ENCODE data around the gene SLC19A3.
"Not testable (repeated sequence)": the region's sequence is repeated elsewhere in the genome, so short reads cannot be mapped to it uniquely, and the experiment has no call there.

Gene SLC19A3

GRCh38 chr2:227703280-227703732, 14.5 kb downstream of the SLC19A3 start:
- DNase-seq (ENCODE audit: low read depth), result no peak

GRCh38 chr2:227701556-227701955, 16.3 kb downstream of the SLC19A3 start:
- DNase-seq (ENCODE audit: low read depth), result no peak

- DNase-seq (ENCODE audit: low read depth), result no peak
Observed at GRCh38 chr2:227696990-227697679, 20.7 kb downstream of the SLC19A3 start.

GRCh38 chr2:227687189-227687588, 30.6 kb downstream of the SLC19A3 start:
- no peak for DNase-seq (ENCODE audit: low read depth)

- no peak for DNase-seq (ENCODE audit: low read depth)
Observed at GRCh38 chr2:227684258-227684657, 33.6 kb downstream of the SLC19A3 start.

- no peak for DNase-seq (ENCODE audit: low read depth)
Observed at GRCh38 chr2:227677928-227678327, 39.9 kb downstream of the SLC19A3 start.

- no peak for DNase-seq (ENCODE audit: low read depth)
Observed at GRCh38 chr2:227674485-227674884, 43.3 kb downstream of the SLC19A3 start.

GRCh38 chr2:227673620-227674019, 44.2 kb downstream of the SLC19A3 start:
- not testable (repeated sequence) for DNase-seq (ENCODE audit: low read depth)

- DNase-seq (ENCODE audit: low read depth), result no peak
Observed at GRCh38 chr2:227671170-227671905, 46.5 kb downstream of the SLC19A3 start.

- not testable (repeated sequence) for DNase-seq (ENCODE audit: low read depth)
Observed at GRCh38 chr2:227666631-227667170, 51.1 kb downstream of the SLC19A3 start, which contains the start of gene SCYGR5. Gene SCYGR5 (plus strand): TSS chr2:227666804. CDS start chr2:227666804, 0 bp downstream.

- DNase-seq (ENCODE audit: low read depth), result no peak
Observed at GRCh38 chr2:227665189-227665940, 52.5 kb downstream of the SLC19A3 start.

- no peak for DNase-seq (ENCODE audit: low read depth)
Observed at GRCh38 chr2:227661827-227662226, 56.0 kb downstream of the SLC19A3 start.

- DNase-seq (ENCODE audit: low read depth), result no peak
Observed at GRCh38 chr2:227661025-227661649, 56.7 kb downstream of the SLC19A3 start.

GRCh38 chr2:227657199-227657845, 60.5 kb downstream of the SLC19A3 start:
- no peak for DNase-seq (ENCODE audit: low read depth)

- DNase-seq (ENCODE audit: low read depth), result no peak
Observed at GRCh38 chr2:227655454-227655853, 62.4 kb downstream of the SLC19A3 start.

- no peak for DNase-seq (ENCODE audit: low read depth)
Observed at GRCh38 chr2:227654426-227654825, 63.4 kb downstream of the SLC19A3 start.

GRCh38 chr2:227653419-227653818, 64.4 kb downstream of the SLC19A3 start:
- no peak for DNase-seq (ENCODE audit: low read depth)

- no peak for DNase-seq (ENCODE audit: low read depth)
Observed at GRCh38 chr2:227643990-227644551, 73.8 kb downstream of the SLC19A3 start.

- no peak for DNase-seq (ENCODE audit: low read depth)
Observed at GRCh38 chr2:227642656-227643055, 75.2 kb downstream of the SLC19A3 start.

- DNase-seq (ENCODE audit: low read depth), result no peak
Observed at GRCh38 chr2:227634201-227634600, 83.6 kb downstream of the SLC19A3 start.

Data from T follicular helper cell (primary cell).